Measurements from ENCODE around the gene PTPRR.

PTPRR gene

DNA sequence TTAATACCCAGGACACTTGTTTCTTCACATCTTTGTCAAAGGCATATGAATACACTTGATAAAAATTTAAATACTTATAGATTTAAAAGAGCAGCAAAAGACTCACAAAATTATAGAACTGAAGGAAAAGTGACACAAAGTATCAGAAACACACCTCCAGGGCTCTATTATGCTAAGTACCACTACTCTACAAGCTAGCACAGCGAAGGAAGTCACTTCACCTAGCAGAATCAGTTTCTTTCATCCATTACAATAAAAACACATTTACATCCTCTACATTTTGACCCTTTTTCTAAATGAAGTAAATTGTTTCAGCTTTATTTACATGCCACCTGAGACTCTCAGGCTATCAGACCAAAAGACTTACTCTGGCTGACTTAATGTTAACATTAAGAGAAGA is 256.7 kb downstream of the PTPRR start:
- DNase-seq: no peak
- 100% methylated on average over 1 of the region's 1 CpG for WGBS (ENCODE audit: insufficient coverage)
- ChIA-PET CTCF (interaction anchor here (1.0 to 1.4 kb wide), 2 partner anchors 16 to 763 kb away, joined by 3 to 4 read pairs; no protein-coding TSS in a partner anchor), POLR2A (no interaction called here)
- Histone ChIP-seq H3K36me3 (ENCODE audit: control insufficient read depth in 4 of 4, insufficient read depth in 4 of 4, low read length in 3 of 4) (no peaks in the 10 kb centered on the region), H3K4me1 (ENCODE audit: control extremely low read depth in 1 of 4, control insufficient read depth in 4 of 4, insufficient read depth in 4 of 4, low read length in 3 of 4) (peaks cover 0 to 14% (median 1%) of the 10 kb centered on the region in 4 experiments), H3K27ac (ENCODE audit: insufficient read depth in 1 of 2, low read depth in 1 of 2, low read length in 2 of 2, poor library complexity in 1 of 2, severe bottlenecking in 2 of 2) (no peak overlapping the region), H3K9me3 (ENCODE audit: control extremely low read depth in 1 of 5, control insufficient read depth in 4 of 5, insufficient read depth in 2 of 5, low read depth in 1 of 5, low read length in 4 of 5) (no peaks in the 10 kb centered on the region), H3K4me3 (ENCODE audit: control insufficient read depth in 1 of 7, extremely low read depth in 1 of 7, insufficient read depth in 4 of 7, low read depth in 2 of 7, low read length in 6 of 7) (no peak overlapping the region), H3K27me3 (replicated peaks in 2 of 5; ENCODE audit: control insufficient read depth in 4 of 5, insufficient read depth in 5 of 5, low read length in 4 of 5) (peaks cover 0 to 2% (median 0%) of the 10 kb centered on the region in 5 experiments)

DNA sequence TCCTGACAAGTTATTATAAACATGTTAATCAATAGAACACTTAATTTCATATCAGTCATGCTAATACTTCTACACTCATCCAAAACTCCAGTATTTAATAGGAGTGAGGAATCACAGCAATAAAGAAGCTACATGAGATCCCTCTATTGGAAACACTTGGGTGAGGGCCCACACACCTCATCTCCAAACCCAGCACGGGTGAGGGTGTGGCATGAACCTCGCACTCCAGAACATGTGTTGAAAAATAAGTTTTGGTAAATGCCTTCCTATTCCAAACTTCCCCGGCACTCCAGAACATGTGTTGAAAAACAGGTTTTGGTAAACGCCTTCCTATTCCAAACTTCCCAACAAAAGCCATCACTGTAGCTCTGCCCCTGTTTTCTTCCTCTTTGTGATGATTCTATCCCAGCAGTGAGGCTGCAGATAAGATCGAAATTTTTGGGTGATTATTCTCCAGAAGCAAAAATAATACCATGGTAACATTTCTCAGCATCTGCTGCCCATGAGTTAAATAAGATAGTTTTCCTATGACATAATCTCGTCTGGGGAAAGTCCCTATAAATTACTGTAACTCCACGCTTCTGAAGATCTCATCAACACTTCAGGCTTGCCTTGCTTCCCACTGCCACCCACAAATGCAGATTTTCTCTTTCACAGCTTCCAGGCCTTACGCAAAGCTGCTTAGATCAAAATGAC is 258.9 kb downstream of the PTPRR start:
- peaks cover 0 to 14% (median 1%) of the 10 kb centered on the region in 4 experiments for H3K4me1 ChIP-seq (ENCODE audit: control extremely low read depth in 1 of 4, control insufficient read depth in 4 of 4, insufficient read depth in 4 of 4, low read length in 3 of 4)
- no peaks in the 10 kb centered on the region for H3K9me3 ChIP-seq (ENCODE audit: control extremely low read depth in 1 of 5, control insufficient read depth in 4 of 5, insufficient read depth in 2 of 5, low read depth in 1 of 5, low read length in 4 of 5)
- CTCF ChIA-PET: no interaction called here
- H3K27ac ChIP-seq (ENCODE audit: insufficient read depth in 1 of 2, low read depth in 1 of 2, low read length in 2 of 2, poor library complexity in 1 of 2, severe bottlenecking in 2 of 2): no peak overlapping the region
- DNase-seq: peak in 2 of 3 donors; percentile 1 to 5
- H3K27me3 ChIP-seq (replicated peaks in 2 of 5; ENCODE audit: control insufficient read depth in 4 of 5, insufficient read depth in 5 of 5, low read length in 4 of 5): no peaks in the 10 kb centered on the region
- no peak overlapping the region for H3K4me3 ChIP-seq (ENCODE audit: control insufficient read depth in 1 of 7, extremely low read depth in 1 of 7, insufficient read depth in 4 of 7, low read depth in 2 of 7, low read length in 6 of 7)
- 96% methylated on average over 7 of the region's 8 CpGs for WGBS (ENCODE audit: insufficient coverage)
- POLR2A ChIA-PET: no interaction called here
- H3K36me3 ChIP-seq (ENCODE audit: control insufficient read depth in 4 of 4, insufficient read depth in 4 of 4, low read length in 3 of 4): no peaks in the 10 kb centered on the region

DNA sequence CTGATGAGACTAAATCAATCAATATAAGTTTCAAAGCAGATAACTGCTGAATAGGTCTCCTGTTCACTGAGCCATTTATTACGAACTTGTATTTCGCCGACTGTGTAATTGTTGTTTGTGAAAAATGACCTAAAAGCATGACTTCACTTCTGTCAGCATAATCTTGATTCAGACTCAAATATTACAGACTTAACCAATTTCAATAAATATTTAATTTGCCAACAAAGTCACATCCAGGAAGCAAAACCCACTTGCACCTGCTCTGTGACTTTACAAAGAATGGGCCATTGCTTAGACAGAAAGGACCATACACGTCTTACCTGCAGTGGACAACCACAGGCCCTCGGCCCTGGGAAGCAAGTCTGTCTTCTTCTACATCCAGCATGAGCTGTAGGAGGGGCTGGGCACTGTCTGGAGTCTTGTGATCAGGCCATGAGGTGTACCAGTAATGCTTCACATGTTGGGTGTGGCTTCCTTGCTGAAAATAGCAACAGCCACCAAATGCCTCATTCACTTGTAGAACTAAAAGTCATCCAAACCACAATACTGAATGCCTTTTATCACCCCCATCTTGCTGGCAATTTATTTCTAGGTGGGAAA is 259.8 kb downstream of the PTPRR start:
- ChIA-PET CTCF (no interaction called here), POLR2A (no interaction called here)
- peaks cover 0 to 14% (median 1%) of the 10 kb centered on the region in 4 experiments for H3K4me1 ChIP-seq (ENCODE audit: control extremely low read depth in 1 of 4, control insufficient read depth in 4 of 4, insufficient read depth in 4 of 4, low read length in 3 of 4)
- H3K4me3 ChIP-seq (ENCODE audit: control insufficient read depth in 1 of 7, extremely low read depth in 1 of 7, insufficient read depth in 4 of 7, low read depth in 2 of 7, low read length in 6 of 7): no peak overlapping the region
- WGBS (ENCODE audit: insufficient coverage): 91% methylated on average over 5 of the region's 5 CpGs
- no peaks in the 10 kb centered on the region for H3K36me3 ChIP-seq (ENCODE audit: control insufficient read depth in 4 of 4, insufficient read depth in 4 of 4, low read length in 3 of 4)
- H3K27ac ChIP-seq (ENCODE audit: insufficient read depth in 1 of 2, low read depth in 1 of 2, low read length in 2 of 2, poor library complexity in 1 of 2, severe bottlenecking in 2 of 2): peak overlapping the region in 1 of 2 experiments; percentile 59
- no peaks in the 10 kb centered on the region for H3K9me3 ChIP-seq (ENCODE audit: control extremely low read depth in 1 of 5, control insufficient read depth in 4 of 5, insufficient read depth in 2 of 5, low read depth in 1 of 5, low read length in 4 of 5)
- DNase-seq: peak; percentile 6 to 76 (median 63)
- no peaks in the 10 kb centered on the region for H3K27me3 ChIP-seq (replicated peaks in 2 of 5; ENCODE audit: control insufficient read depth in 4 of 5, insufficient read depth in 5 of 5, low read length in 4 of 5)

DNA sequence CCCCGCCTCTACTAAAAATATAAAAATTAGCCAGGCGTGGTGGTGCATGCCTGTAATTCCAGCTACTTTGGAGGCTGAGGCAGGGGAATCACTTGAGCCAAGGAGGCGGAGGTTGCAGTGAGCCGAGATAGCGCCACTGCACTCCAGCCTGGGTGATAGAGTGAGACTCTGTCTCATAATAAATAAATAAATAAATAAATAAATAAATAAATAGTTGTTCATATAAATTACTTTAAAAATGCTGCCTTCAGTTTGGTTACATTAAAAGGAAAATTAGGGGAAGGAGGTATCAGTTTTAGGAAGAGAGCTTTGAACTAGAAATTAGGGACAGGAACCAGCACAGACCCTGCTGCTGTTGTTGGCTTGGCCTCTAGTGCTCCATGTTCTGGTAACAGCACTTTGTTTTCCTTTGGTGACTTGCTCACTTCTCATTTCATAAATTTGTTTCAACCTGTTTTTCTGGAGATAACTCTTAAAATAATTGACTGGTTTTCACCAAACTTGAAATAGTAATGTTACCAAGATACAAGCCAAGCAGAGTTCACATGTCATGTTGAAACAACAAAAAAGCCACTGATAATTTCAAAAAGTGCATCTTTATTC is 260.4 kb downstream of the PTPRR start:
- CTCF ChIA-PET: no interaction called here

DNA sequence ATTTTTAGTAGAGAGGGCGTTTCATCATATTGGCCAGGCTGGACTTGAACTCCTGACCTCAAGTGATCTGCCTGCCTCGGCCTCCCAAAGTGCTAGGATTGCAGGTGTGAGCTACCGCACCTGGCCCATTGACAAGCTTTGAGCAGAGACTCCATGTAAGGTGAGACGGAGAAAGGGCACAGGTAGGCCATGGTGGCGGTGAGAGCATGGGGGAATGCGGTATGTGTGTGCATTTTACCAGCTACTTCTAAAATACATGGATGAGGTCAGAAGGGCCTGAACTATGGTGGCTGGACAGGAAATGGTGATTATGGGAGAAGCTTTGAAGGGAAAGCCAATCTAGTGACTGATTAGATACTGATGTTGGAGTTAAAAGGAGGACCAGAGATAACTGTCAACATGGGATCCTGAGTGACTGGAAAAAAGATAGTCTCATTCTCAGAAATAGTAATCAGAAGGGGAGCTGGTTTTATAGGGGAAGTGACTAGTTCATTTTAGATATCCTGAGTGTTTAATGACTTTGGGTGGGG is 261.4 kb downstream of the PTPRR start:
- DNase-seq: peak in 1 of 3 donors; percentile 26
- no peak overlapping the region for H3K27ac ChIP-seq (ENCODE audit: insufficient read depth in 1 of 2, low read depth in 1 of 2, low read length in 2 of 2, poor library complexity in 1 of 2, severe bottlenecking in 2 of 2)
- no peak overlapping the region for H3K4me3 ChIP-seq (ENCODE audit: control insufficient read depth in 1 of 7, extremely low read depth in 1 of 7, insufficient read depth in 4 of 7, low read depth in 2 of 7, low read length in 6 of 7)
- POLR2A ChIA-PET: no interaction called here
- 98% methylated on average over 4 of the region's 6 CpGs for WGBS (ENCODE audit: insufficient coverage)
- no peaks in the 10 kb centered on the region for H3K27me3 ChIP-seq (replicated peaks in 2 of 5; ENCODE audit: control insufficient read depth in 4 of 5, insufficient read depth in 5 of 5, low read length in 4 of 5)
- no peaks in the 10 kb centered on the region for H3K36me3 ChIP-seq (ENCODE audit: control insufficient read depth in 4 of 4, insufficient read depth in 4 of 4, low read length in 3 of 4)
- no peaks in the 10 kb centered on the region for H3K9me3 ChIP-seq (ENCODE audit: control extremely low read depth in 1 of 5, control insufficient read depth in 4 of 5, insufficient read depth in 2 of 5, low read depth in 1 of 5, low read length in 4 of 5)
- CTCF ChIA-PET: interaction anchor here (0.9 kb wide), 1 partner anchor 77 kb away, joined by 3 read pairs; no protein-coding TSS in a partner anchor
- H3K4me1 ChIP-seq (ENCODE audit: control extremely low read depth in 1 of 4, control insufficient read depth in 4 of 4, insufficient read depth in 4 of 4, low read length in 3 of 4): peaks cover 0 to 14% (median 1%) of the 10 kb centered on the region in 4 experiments

More for the DNA sequence above, 260.4 kb downstream of the PTPRR start:
- no peak overlapping the region for H3K4me3 ChIP-seq (ENCODE audit: control insufficient read depth in 1 of 7, extremely low read depth in 1 of 7, insufficient read depth in 4 of 7, low read depth in 2 of 7, low read length in 6 of 7)
- H3K36me3 ChIP-seq (ENCODE audit: control insufficient read depth in 4 of 4, insufficient read depth in 4 of 4, low read length in 3 of 4): no peaks in the 10 kb centered on the region
- no peak for DNase-seq
- no peaks in the 10 kb centered on the region for H3K9me3 ChIP-seq (ENCODE audit: control extremely low read depth in 1 of 5, control insufficient read depth in 4 of 5, insufficient read depth in 2 of 5, low read depth in 1 of 5, low read length in 4 of 5)
- POLR2A ChIA-PET: interaction anchor here (0.6 kb wide), 1 partner anchor 45 kb away, joined by 4 read pairs; no protein-coding TSS in a partner anchor
- WGBS (ENCODE audit: insufficient coverage): no CpG with 5 or more reads among the region's 5 CpGs
- peak overlapping the region in 1 of 2 experiments; percentile 59 for H3K27ac ChIP-seq (ENCODE audit: insufficient read depth in 1 of 2, low read depth in 1 of 2, low read length in 2 of 2, poor library complexity in 1 of 2, severe bottlenecking in 2 of 2)
- H3K27me3 ChIP-seq (replicated peaks in 2 of 5; ENCODE audit: control insufficient read depth in 4 of 5, insufficient read depth in 5 of 5, low read length in 4 of 5): no peaks in the 10 kb centered on the region
- H3K4me1 ChIP-seq (ENCODE audit: control extremely low read depth in 1 of 4, control insufficient read depth in 4 of 4, insufficient read depth in 4 of 4, low read length in 3 of 4): peaks cover 0 to 14% (median 1%) of the 10 kb centered on the region in 4 experiments

DNA sequence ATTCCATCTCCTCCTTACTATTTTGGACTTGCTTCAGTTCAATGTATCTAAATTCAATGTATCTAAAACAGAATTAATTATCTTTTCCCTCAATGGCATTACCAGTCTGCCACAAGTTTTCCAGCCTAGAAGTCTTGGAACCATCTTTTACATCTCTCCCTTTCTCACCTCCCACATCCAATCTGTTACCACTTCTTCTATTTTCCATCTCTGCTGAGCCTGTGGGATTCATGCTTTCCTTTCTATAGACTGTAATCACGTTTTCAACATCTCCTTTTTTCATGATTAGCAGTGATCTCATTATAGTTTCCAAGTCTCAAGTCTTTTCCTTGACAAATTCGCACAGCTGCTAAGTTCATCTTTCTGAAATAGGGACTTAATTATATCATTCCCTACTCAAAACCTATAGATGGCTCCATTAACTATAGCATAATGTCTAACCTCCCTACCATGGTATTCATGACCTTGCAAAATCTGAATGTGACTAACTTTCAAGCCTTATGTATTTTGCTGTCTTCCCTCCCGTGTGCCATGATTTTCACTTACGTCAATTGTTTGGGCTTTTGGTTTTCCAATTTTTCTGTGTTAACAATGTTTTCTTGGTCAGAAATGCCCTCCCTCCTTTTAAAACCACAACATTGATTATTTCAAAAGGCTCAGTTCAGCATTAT is 262.8 kb downstream of the PTPRR start:
- no peak overlapping the region for H3K4me3 ChIP-seq (ENCODE audit: control insufficient read depth in 1 of 7, extremely low read depth in 1 of 7, insufficient read depth in 4 of 7, low read depth in 2 of 7, low read length in 6 of 7)
- no peaks in the 10 kb centered on the region for H3K36me3 ChIP-seq (ENCODE audit: control insufficient read depth in 4 of 4, insufficient read depth in 4 of 4, low read length in 3 of 4)
- no peaks in the 10 kb centered on the region for H3K27me3 ChIP-seq (replicated peaks in 2 of 5; ENCODE audit: control insufficient read depth in 4 of 5, insufficient read depth in 5 of 5, low read length in 4 of 5)
- 90% methylated on average over 4 of the region's 4 CpGs for WGBS (ENCODE audit: insufficient coverage)
- CTCF ChIA-PET: interaction anchor here (1.5 kb wide), 1 partner anchor 82 kb away, joined by 3 read pairs; no protein-coding TSS in a partner anchor
- POLR2A ChIA-PET: interaction anchor here (0.5 kb wide), 1 partner anchor 10 kb away, joined by 3 read pairs; no protein-coding TSS in a partner anchor
- no peaks in the 10 kb centered on the region for H3K9me3 ChIP-seq (ENCODE audit: control extremely low read depth in 1 of 5, control insufficient read depth in 4 of 5, insufficient read depth in 2 of 5, low read depth in 1 of 5, low read length in 4 of 5)
- no peak overlapping the region for H3K27ac ChIP-seq (ENCODE audit: insufficient read depth in 1 of 2, low read depth in 1 of 2, low read length in 2 of 2, poor library complexity in 1 of 2, severe bottlenecking in 2 of 2)
- peaks cover 0 to 14% (median 1%) of the 10 kb centered on the region in 4 experiments for H3K4me1 ChIP-seq (ENCODE audit: control extremely low read depth in 1 of 4, control insufficient read depth in 4 of 4, insufficient read depth in 4 of 4, low read length in 3 of 4)
- no peak for DNase-seq

Measured in common myeloid progenitor, CD34-positive (primary cell).